ENCODE measurements around the gene PTP4A2.

PTP4A2 gene

GRCh38 chr1:31883357-31883942 is 54.7 kb downstream of the PTP4A2 start:
- DNase-seq: no peak

- DNase-seq: no peak
Observed at GRCh38 chr1:31881688-31882000, 56.5 kb downstream of the PTP4A2 start.

GRCh38 chr1:31880957-31881687 is 57.0 kb downstream of the PTP4A2 start:
- DNase-seq: no peak

DNA sequence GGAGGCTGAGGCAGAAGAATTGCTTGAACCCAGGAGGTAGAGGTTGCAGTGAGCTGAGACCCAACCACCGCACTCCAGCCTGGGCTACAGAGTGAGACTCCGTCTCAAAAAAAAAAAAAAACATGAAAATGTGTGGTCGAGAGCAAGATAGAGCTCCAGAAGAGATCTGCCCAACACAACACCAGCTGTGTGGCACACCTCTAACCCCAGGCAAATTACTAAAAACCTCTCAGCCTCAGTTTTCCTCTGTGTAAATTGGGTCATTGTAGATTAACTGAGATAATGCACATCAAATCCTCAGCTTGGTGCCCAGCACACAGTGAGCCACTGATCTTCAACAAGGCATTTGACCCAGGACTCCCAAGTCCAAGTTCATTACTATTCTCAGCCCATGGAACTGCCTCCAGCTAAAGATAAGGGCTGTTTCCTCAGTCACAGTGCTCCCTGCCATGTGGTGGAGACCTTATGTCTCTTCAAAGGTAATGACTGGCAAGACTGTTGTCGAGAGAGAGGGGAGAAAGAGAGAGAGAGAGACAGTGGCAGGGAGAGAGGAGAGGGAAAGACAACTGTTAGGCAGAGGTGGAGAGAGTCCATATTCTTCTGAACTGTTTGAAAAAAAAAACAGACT is 58.1 kb downstream of the PTP4A2 start:
- DNase-seq: no peak

DNA sequence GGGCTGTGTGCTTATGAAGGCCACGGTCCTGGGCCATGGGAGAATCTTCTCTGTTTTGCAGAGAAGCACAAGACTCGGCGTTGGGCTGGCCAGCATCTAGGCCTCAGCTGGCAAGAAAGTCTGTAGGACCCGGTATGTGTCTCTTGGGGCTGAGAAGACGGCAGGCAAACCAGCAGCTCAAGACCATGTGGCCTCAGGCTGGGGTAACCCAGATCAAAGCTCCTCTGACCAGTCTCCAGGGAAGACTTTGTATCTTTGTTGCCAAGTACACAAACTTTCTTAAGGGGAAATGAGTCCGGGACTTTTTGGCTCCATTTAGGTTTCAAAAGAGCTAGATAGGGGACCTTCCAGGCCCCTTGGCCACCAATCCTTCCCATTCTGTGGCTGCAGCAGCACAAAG is 60.1 kb downstream of the PTP4A2 start:
- no peak for DNase-seq

GRCh38 chr1:31877544-31877943 is 60.6 kb downstream of the PTP4A2 start:
- DNase-seq: no peak

DNA sequence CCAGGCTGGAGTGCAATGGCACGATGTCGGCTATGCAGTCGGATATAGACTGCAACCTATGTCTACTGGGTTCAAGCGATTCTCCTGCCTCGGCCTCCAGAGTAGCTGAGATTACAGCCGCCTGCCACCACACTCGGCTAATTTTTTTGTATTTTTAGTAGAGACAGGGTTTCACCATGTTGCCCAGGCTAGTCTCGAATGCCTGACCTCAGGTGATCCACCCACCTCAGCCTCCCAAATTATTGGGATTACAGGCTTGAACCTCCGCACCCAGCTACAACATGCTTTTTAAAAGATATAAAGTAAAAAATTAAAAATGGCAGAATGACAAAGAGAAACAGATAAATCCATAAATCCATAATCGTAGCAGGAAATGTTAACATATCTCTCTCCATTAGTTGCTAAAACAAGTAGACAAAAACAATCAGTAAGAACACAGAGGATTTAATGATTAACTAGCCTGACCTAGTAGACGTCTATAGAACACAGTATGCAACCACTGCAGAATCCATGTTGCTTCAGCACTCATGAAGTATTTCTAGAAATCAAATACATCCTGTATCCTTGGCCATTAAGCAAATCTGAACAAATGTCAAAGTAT is 62.4 kb downstream of the PTP4A2 start:
- no peak for DNase-seq

DNA sequence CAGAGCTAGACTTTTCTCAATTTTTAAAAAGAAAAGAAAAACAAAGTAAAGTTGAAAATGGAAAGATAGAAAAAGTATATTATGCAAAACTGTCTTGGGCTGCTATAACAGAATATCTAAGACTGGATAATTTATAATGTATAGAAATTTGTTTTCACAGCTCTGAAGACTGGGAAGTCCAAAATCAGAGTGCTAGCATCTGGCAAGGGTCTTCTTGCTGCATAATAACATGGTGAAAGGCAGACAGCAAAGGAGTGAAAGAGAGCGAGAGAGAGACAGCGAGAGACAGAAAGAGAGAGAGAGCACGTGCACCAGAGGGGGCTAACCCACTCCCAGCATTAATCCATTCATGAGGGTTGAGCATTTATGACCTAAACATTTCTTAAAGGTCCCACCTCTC is 63.2 kb downstream of the PTP4A2 start:
- no peak for DNase-seq

DNA sequence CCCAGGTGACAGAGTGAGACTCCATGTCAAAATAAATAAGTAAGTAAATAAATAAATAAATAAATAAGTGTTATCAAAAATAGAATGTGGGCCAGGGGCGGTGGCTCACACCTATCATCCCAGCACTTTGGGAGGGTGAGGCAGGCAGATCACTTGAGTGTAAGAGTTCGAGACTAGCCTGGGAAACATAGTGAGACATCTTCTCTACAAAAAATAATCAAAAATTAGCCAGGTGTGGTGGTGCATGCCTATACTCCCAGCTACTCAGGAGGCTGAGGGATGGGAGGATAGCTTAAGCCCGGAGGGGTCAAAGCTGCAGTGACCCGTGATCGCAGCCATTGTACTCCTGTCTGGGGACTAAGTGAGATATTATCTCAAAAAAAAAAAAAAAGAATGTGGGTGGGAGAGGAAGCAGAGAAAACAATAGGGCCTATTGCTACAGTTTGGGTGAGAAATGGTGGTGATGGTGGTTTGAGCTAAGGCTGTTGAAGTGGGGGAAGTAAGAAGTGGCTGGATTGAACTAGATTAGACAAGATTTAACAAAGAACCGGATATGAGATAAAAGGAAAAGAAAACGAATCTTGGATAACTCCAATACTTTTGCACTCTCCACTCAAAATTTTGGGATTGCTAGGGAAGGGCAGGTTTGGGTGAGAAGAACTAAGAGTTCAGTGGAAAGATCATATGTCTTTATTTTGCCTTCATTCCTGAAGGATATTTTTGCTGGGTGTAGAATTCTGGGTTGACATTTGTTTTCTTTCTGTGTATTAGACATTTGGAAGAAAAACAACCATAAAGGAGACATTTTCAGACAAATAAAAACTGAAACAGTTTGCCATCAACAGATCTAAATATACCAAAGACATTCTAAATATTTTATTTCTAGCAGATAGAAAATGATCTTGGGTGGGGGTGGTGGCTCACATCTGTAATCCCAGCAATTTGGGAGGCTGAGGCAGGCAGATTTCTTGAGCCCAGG is 65.2 kb downstream of the PTP4A2 start:
- no peak for DNase-seq

DNA sequence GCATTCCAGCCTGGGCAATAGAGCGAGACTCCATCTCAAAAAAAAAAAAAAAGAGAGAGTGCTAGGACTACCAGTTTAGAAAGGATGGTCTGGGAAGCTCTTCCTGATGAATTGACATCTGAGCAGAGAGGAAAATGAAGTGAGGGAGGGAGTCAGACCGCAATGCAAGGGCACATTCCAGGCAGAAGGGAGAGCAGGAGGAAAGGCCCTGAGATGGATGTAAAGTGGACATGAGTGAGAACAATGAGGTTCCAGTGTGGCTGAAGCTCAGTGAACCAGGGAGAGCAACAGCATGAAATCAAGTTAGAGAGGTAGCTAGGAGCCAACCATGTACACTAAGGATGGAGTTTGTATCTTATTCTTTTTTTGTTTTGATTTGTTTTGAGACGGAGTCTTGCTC is 66.5 kb downstream of the PTP4A2 start:
- DNase-seq: no peak

GRCh38 chr1:31870086-31870736 is 68.0 kb downstream of the PTP4A2 start:
- no peak for DNase-seq

- no peak for DNase-seq
Observed at GRCh38 chr1:31869449-31869848, 68.7 kb downstream of the PTP4A2 start.

DNA sequence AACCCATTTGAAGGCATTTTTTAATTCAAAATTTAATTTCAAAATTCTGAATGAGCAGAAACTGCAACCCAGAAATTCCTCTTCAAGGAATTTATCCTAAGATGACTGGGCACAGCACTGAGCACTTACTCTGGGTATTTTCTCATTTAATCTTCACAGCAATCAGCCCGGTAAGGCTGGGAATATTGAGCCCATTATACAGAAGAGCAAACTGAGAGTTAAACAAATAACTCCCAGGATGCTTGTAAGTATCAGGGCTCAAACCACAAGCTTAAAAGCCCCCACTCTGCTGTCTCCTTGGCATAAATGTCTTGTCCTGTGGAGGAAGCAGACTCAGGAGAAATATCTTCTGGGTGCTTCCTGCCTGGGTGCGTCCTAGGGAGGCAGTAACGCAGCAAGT is 69.3 kb downstream of the PTP4A2 start:
- DNase-seq: no peak

DNA sequence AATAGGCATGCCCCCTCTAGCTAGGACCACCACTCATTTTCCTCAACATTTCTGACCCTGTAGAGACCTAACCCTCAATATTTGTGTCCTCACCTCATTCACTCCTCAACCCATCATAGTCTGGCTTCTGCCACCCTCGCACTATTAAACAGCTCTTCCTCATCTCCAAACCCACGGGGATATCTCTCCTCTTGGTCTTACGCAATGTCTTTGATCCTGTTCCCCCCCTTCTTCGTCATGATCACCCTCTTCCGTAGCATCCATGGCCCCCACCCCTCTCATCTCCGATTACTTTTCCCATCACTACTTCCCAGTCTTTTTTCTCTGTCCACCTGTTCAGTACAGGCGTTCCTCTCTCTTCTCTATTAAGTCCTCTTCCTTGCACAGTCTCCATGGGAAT is 70.6 kb downstream of the PTP4A2 start:
- DNase-seq: no peak

GRCh38 chr1:31866450-31867032 is 71.6 kb downstream of the PTP4A2 start:
- DNase-seq: no peak

DNA sequence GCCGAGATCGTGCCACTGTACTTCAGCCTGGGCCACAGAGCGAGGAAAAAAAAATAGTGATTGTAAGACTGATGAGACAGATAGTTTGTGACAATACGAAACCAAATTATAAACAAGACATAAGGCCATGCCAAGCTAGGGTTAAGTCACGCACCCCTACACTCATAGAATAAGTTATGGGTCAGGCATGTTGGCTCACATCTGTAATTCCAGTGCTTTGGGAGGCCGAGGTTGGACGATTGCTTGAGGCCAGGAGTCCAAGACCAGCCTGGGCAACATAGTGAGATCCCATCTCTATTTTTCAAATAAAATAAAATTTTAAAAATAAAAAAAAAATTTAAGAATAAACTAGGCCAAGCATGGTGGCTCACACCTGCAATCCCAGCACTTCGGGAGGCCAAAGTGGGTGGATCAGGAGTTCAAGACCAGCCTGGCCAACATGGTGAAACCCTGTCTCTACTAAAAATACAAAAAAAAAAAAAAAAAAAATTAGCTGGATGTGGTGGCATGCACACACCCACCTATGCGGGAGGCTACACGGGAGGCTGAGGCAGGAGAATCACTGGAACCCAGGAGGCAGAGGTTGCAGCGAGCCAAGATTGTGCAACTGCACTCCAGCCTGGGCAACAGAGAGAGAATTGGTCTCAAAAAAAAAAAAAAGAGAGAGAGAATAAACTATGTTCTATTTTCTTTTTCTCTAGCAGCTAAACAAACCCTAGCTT is 72.3 kb downstream of the PTP4A2 start:
- DNase-seq: no peak

DNA sequence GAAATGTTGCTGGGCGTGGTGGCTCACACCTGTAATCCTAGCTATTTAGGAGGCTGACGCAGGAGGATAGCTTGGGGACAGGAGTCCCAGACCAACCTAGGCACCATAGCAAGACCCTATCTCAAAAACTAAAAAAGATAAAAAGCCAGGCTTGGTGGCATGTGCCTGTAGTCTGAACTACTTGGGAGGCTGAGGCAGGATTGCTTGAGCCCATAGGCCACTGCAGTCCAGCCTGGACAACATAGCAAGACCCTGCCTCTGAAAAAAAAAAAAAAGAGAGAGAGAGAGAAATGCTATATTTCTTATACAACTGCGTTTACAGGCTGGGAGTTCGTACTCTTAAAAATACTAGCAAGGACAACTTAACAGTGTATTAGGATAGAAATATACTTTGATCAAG is 76.1 kb downstream of the PTP4A2 start:
- no peak for DNase-seq

DNA sequence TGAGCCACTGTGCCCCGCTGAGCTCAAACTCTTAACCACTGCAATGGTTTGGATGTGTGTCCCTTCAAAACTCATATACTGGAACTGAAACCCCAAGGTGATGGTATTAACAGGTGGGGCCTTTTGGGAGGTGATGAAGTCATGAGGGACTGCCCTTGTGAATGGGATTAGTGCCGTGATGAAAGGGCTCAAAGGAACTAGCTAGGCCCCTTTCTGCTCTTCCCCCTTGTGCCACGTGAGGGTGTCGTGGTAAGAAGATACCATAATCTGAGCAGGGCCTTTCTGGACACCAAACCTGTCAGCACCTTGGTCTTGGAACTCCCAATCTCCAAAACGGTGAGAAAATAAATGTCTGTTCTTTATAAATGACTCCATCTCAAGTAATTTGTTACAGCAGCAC is 76.8 kb downstream of the PTP4A2 start:
- DNase-seq: no peak

DNA sequence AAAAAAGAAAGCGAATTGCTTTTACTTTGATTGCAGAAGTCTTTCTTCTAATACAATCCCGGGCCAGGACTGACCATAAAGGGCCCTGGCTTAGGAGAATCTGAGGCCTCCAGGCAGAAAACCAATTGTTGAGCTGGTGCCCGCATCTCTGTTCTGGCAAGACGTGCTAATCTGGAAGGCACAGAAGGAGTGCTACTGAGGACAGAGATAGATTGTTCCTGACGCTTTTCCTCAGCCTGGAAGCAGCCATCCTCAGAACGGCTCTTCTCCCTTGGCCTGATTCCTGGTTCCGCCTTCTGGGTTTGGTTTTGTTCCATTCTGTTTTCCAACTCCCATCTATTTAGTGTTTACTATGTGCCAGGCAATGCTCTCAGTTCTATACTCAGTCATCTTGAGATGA is 77.6 kb downstream of the PTP4A2 start:
- DNase-seq: no peak

GRCh38 chr1:31859719-31860118 is 78.4 kb downstream of the PTP4A2 start:
- no peak for DNase-seq

GRCh38 chr1:31859044-31859443 is 79.1 kb downstream of the PTP4A2 start:
- no peak for DNase-seq

Measured in stimulated activated CD4-positive, alpha-beta T cell treated with anti-CD3 and anti-CD28 coated beads, Interleukin-2, amount 100 ng/mL, for 24 hours (primary cell).